Glutamatergic neuron (in vitro differentiated cells): Measurements from ENCODE around the gene ZFR. TPM values are rescaled to one million over a fixed set of nuclear protein-coding genes. Genes with fewer than 3 reads are reported as not detected.

Experiments used
- DNase-seq: peaks from one replicate; pipeline ENCODE4 v3.0.0; 2022
- H3K27ac Mint-ChIP-seq: one replicate; pipeline ENCODE4 v1.8.0; 2020; ENCODE audit warnings: mild to moderate bottlenecking, mixed read lengths, inconsistent platforms; ENCODE audit not compliant: unreplicated experiment
- H3K27me3 Mint-ChIP-seq: one replicate; pipeline ENCODE4 v1.8.0; 2020; ENCODE audit warnings: mild to moderate bottlenecking, moderate library complexity, mixed read lengths, inconsistent platforms; ENCODE audit not compliant: unreplicated experiment
- H3K36me3 Mint-ChIP-seq: one replicate; pipeline ENCODE4 v1.8.0; 2020; ENCODE audit warnings: mild to moderate bottlenecking, mixed read lengths, inconsistent platforms; ENCODE audit not compliant: unreplicated experiment
- H3K4me1 Mint-ChIP-seq: one replicate; pipeline ENCODE4 v1.8.0; 2020; ENCODE audit warnings: mild to moderate bottlenecking, low read depth, mixed read lengths, inconsistent platforms; ENCODE audit not compliant: unreplicated experiment
- H3K4me3 Mint-ChIP-seq: one replicate; pipeline ENCODE4 v1.8.0; 2020; ENCODE audit warnings: mild to moderate bottlenecking, mixed read lengths, inconsistent platforms; ENCODE audit not compliant: unreplicated experiment
- H3K9me3 Mint-ChIP-seq: one replicate; pipeline ENCODE4 v1.8.0; 2020; ENCODE audit warnings: mild to moderate bottlenecking, moderate library complexity, mixed read lengths, inconsistent platforms; ENCODE audit not compliant: unreplicated experiment
- CTCF ChIP-seq: fragments of 200-600 bp; sonication (generic); IDR thresholded peaks from one replicate; pipeline ENCODE4 v1.5.0; 2021; ENCODE audit not compliant: partially characterized antibody, unreplicated experiment
- total RNA-seq: library from RNA; stranded (reverse); fragmentation: NEBNext Ultra II Directional; extraction: Animal tissue kit (Norgen Biotek cat#: 25700); gene quantifications from one replicate; pipeline ENCODE4 v1.2.1, GENCODE V29; 2021; ENCODE audit not compliant: unreplicated experiment

Gene ZFR
- total RNA-seq, 1 donor from 2014 or later = 84.5 TPM

DNA sequence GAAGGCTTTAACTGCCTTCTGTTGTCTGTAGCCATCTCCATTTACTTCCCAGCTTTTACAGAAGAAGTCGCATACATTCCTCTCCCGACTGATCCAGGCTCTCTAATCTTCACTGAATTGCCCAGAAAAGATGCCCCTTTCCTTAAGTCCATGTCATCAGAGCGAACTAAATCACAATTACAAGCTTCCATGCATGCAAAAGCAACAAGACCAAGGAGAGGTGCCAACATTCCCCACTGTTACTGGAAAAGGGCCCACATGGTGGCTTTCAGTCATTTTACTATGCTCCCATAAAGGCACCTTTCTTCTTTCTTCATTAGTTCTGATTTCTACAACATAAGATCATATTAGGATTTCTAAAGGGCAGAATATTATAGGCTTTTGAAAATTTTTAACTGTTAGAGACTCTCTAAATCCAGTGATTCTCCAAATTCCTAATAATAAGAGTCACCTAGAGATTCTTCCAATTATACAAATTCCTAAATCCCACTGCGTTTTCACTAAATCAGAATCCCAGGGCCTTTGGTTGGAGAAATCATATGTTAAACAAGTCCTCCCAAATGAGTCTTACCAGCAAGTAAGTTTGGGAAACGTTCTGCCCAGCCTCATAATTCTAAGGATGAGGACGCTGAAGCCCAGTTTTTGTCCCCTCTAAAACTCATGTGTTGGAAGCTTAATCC lies 17.0 kb upstream of the ZFR start:
- peaks cover 1% of the 10 kb centered on the region for H3K27me3 Mint-ChIP-seq
- H3K27ac Mint-ChIP-seq = no peak overlapping the region
- DNase-seq = no peak
- no peaks in the 10 kb centered on the region for H3K9me3 Mint-ChIP-seq
- H3K4me3 Mint-ChIP-seq = no peak overlapping the region
- H3K36me3 Mint-ChIP-seq = no peaks in the 10 kb centered on the region
- TF ChIP-seq CTCF = no peak
- no peaks in the 10 kb centered on the region for H3K4me1 Mint-ChIP-seq

DNA sequence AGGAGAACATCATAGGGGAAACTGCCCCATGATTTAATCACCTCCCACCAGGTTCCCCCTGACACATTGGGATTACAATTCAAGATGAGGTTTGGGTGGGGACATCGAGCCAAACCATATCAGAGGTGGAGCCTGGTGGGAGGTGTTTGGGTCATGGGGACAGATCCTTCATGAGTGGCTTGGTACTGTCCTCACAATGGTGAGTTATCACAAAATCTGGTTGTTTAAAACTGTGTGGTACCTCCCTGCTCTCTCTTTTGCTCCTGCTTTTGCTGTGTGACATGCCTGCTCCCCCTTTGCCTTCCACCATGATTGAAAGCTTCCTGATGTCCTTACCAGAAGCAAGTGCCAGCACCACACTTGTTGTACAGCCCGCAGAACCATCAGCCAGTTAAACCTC lies 16.2 kb upstream of the ZFR start:
- H3K36me3 Mint-ChIP-seq = no peaks in the 10 kb centered on the region
- no peak for DNase-seq
- no peak overlapping the region for H3K4me3 Mint-ChIP-seq
- H3K27ac Mint-ChIP-seq = no peak overlapping the region
- H3K27me3 Mint-ChIP-seq = peaks cover 1% of the 10 kb centered on the region
- no peaks in the 10 kb centered on the region for H3K4me1 Mint-ChIP-seq
- H3K9me3 Mint-ChIP-seq = no peaks in the 10 kb centered on the region
- no peak for TF ChIP-seq CTCF

- Mint-ChIP-seq H3K36me3 (no peaks in the 10 kb centered on the region), H3K9me3 (no peaks in the 10 kb centered on the region), H3K27ac (no peak overlapping the region), H3K27me3 (peaks cover 1% of the 10 kb centered on the region), H3K4me3 (no peak overlapping the region), H3K4me1 (no peaks in the 10 kb centered on the region)
- DNase-seq = no peak
- TF ChIP-seq CTCF = no peak
These were observed 14.4 kb upstream of the ZFR start for GRCh38 chr5:32458880-32459495.

DNA sequence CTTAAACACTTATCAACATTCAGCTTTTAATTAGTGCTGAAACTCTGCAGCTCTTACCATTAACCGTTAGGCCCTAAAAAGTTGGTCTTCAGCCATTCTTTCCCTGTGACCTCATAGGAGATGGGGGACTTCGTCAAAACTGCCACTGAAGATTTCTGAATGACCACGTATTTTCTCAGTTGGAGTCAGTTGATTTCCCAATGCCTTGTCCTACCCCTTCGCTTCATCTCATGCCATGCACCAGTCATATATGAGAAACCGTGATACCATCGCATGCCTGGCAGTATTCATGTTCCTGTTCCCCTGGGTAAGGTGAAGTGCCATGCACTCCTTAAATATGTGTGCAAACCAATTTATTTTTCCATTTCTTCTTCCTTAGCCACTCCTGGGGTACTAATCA lies 10.8 kb upstream of the ZFR start:
- peaks cover 1% of the 10 kb centered on the region for H3K27me3 Mint-ChIP-seq
- no peaks in the 10 kb centered on the region for H3K4me1 Mint-ChIP-seq
- no peak for TF ChIP-seq CTCF
- no peaks in the 10 kb centered on the region for H3K9me3 Mint-ChIP-seq
- no peaks in the 10 kb centered on the region for H3K36me3 Mint-ChIP-seq
- no peak overlapping the region for H3K4me3 Mint-ChIP-seq
- no peak for DNase-seq
- H3K27ac Mint-ChIP-seq = no peak overlapping the region

GRCh38 chr5:32454821-32455220 lies 10.3 kb upstream of the ZFR start:
- no peak overlapping the region for H3K4me3 Mint-ChIP-seq
- H3K27me3 Mint-ChIP-seq = peaks cover 1% of the 10 kb centered on the region
- no peak for DNase-seq
- no peak overlapping the region for H3K27ac Mint-ChIP-seq
- H3K9me3 Mint-ChIP-seq = no peaks in the 10 kb centered on the region
- no peaks in the 10 kb centered on the region for H3K4me1 Mint-ChIP-seq
- H3K36me3 Mint-ChIP-seq = no peaks in the 10 kb centered on the region
- no peak for TF ChIP-seq CTCF
